ENCODE measurements around the gene PSMD1.

Gene PSMD1

DNA sequence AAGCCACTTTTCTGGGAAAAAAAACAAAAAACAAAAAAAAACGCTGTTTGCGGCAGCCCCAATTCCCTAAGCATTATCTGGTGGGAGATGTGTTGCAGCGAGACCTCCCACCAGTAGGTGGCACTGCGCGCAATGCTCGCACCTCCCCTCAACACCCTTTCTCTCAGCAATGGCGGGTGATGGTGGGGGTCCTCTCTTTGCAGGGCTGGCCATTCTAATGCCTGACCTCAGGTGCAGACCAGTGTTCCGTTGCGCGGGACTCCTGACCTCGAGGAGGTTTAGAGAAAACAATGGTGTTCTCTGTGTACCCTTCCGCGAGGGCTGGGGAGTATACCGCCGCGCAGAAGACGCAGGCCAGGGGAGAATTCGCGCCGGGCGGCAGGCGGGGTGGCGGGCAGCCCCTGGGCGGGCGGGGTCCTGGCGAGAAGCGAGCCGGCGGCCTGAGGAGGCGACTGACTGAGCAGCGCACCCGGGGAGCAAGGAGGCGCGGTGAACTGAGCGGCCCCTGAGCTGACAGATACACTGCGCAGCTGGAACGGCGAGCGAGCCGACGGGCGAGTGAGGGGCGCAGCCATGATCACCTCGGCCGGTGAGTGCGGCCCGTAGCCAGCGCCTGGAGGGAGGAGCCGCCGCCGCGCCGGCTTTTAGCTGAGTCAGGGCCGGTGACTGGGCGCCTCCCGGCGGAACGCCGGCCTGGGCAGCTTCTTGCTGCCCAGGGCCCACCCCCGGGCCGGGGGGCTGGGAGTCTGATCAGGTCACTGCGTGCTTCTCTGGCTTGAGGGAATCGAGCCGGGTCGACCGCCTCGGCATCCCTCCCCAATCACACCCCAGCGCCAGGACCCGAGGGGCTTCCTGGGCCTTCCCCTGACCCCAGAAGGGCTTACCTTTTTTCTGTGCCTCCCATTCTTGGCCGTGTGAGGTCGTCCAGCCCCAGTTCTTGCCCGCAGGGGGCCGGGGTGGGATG is at the start of gene PSMD1:
TSS of gene PSMD1 (plus strand) at position 415 of the 964 bp plus-strand sequence. CDS start at position 574, 159 bp downstream.
- peaks cover 9% of the 10 kb centered on the region for H4K20me1 ChIP-seq (ENCODE audit: insufficient read depth)
- peak within 1 kb of the TSS; percentile 72 for H3K4me3 ChIP-seq (IDR thresholded peaks at IDR 0.05; ENCODE audit: insufficient read depth, low read depth, low read length)
- H3K79me2 ChIP-seq (ENCODE audit: insufficient read depth, low read depth), result peaks cover 50% of the 10 kb centered on the region
- H3K4me1 ChIP-seq (ENCODE audit: low read depth, poor library complexity, severe bottlenecking), result peaks cover 50% of the 10 kb centered on the region
- H3K27ac ChIP-seq, result peak within 1 kb of the TSS; percentile 78
- H3K27me3 ChIP-seq (ENCODE audit: insufficient read depth, low read depth), result no peaks in the 10 kb centered on the region
- H3K9ac ChIP-seq, result peak within 1 kb of the TSS; percentile 96
- TF ChIP-seq, protein P1, sequence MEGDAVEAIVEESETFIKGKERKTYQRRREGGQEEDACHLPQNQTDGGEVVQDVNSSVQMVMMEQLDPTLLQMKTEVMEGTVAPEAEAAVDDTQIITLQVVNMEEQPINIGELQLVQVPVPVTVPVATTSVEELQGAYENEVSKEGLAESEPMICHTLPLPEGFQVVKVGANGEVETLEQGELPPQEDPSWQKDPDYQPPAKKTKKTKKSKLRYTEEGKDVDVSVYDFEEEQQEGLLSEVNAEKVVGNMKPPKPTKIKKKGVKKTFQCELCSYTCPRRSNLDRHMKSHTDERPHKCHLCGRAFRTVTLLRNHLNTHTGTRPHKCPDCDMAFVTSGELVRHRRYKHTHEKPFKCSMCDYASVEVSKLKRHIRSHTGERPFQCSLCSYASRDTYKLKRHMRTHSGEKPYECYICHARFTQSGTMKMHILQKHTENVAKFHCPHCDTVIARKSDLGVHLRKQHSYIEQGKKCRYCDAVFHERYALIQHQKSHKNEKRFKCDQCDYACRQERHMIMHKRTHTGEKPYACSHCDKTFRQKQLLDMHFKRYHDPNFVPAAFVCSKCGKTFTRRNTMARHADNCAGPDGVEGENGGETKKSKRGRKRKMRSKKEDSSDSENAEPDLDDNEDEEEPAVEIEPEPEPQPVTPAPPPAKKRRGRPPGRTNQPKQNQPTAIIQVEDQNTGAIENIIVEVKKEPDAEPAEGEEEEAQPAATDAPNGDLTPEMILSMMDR (conservative IDR thresholded peaks at IDR 0.05; ENCODE audit: low read depth, low read length), result peak; percentile 90
- H2AFZ ChIP-seq (ENCODE audit: low read depth), result peak within 1 kb of the TSS; percentile 50
- H3K36me3 ChIP-seq (ENCODE audit: insufficient read depth), result no peaks in the 10 kb centered on the region; the same call in 1 of the 2 replicates
- peak within 1 kb of the TSS; percentile 81 for H3K4me2 ChIP-seq

DNA sequence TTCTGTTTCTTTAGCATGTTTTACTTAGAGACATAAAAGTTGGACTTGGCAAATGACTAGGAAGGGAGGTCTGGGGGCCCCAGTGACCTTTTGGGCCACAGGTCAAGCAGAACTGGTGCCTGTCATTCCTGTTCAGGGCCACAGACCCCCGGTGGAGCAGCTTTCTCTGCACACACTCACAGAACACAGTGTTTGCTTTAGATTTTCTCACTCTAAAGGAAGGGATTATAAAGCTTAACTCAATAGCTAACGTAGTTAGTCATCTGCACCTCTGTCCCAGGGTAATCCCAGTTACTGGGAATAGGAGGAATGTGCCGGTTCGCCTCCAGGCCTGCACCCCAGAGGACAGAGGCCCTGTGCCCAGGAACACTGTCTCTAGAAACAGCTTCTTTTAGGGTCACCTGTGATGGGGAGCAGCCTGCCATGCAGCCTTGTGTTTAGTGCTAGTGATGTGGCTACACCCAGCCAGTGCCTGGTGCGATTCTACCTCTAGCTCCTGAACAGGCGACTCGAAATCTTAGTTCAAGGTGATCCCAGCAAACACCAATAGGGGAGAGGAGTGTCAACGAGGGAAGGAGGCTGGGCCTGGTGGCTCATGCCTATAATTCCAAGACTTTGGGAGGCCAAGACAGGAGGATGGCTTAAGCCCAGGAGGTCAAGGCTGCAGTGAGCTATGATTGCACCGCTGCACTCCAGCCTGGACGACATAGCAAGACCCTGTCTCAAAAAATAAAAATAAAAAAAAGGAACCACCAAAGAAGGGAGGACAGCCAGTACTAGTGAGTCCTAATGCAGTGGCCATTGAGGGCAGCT is 49.2 kb upstream of the PSMD1 start:
- H3K79me2 ChIP-seq (ENCODE audit: insufficient read depth, low read depth), result no peaks in the 10 kb centered on the region
- no peak overlapping the region for H3K27ac ChIP-seq
- TF ChIP-seq, protein P1 (conservative IDR thresholded peaks at IDR 0.05; ENCODE audit: low read depth, low read length), result no peak
- no peak overlapping the region for H3K9ac ChIP-seq
- H3K4me3 ChIP-seq (IDR thresholded peaks at IDR 0.05; ENCODE audit: insufficient read depth, low read depth, low read length), result no peak overlapping the region
- H3K27me3 ChIP-seq (ENCODE audit: insufficient read depth, low read depth), result no peaks in the 10 kb centered on the region; the same call in 1 of the 2 replicates
- H4K20me1 ChIP-seq (ENCODE audit: insufficient read depth), result no peaks in the 10 kb centered on the region
- H3K4me2 ChIP-seq, result no peak overlapping the region
- H3K4me1 ChIP-seq (ENCODE audit: low read depth, poor library complexity, severe bottlenecking), result no peaks in the 10 kb centered on the region
- H2AFZ ChIP-seq (ENCODE audit: low read depth), result no peak overlapping the region
- no peaks in the 10 kb centered on the region for H3K36me3 ChIP-seq (ENCODE audit: insufficient read depth)

DNA sequence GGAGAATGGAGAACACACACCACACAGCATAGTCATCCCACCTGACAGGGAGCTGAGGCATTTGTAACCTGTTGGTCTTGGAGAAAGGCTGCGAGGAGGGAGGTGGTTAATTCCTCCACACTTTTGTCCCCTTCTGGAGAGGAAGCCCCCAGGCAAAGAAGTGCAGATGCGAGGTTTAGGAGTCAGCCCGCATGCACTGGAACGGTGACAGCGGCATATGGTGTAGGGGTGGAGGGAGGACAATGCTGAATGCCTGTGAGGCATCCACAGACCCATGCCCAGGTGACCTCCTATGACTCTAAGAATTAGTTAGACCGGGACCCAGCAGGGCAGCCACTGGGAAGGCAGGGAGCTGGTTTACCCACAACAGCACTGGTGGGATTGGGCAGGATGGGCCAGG is 48.5 kb upstream of the PSMD1 start:
- TF ChIP-seq, protein P1 (conservative IDR thresholded peaks at IDR 0.05; ENCODE audit: low read depth, low read length), result no peak
- Histone ChIP-seq H3K27me3 (ENCODE audit: insufficient read depth, low read depth) (no peaks in the 10 kb centered on the region; the same call in 1 of the 2 replicates), H3K9ac (no peak overlapping the region), H2AFZ (ENCODE audit: low read depth) (no peak overlapping the region), H3K4me1 (ENCODE audit: low read depth, poor library complexity, severe bottlenecking) (no peaks in the 10 kb centered on the region), H3K36me3 (ENCODE audit: insufficient read depth) (no peaks in the 10 kb centered on the region), H3K79me2 (ENCODE audit: insufficient read depth, low read depth) (no peaks in the 10 kb centered on the region), H3K4me3 (IDR thresholded peaks at IDR 0.05; ENCODE audit: insufficient read depth, low read depth, low read length) (no peak overlapping the region), H3K4me2 (no peak overlapping the region), H4K20me1 (ENCODE audit: insufficient read depth) (no peaks in the 10 kb centered on the region), H3K27ac (no peak overlapping the region)

DNA sequence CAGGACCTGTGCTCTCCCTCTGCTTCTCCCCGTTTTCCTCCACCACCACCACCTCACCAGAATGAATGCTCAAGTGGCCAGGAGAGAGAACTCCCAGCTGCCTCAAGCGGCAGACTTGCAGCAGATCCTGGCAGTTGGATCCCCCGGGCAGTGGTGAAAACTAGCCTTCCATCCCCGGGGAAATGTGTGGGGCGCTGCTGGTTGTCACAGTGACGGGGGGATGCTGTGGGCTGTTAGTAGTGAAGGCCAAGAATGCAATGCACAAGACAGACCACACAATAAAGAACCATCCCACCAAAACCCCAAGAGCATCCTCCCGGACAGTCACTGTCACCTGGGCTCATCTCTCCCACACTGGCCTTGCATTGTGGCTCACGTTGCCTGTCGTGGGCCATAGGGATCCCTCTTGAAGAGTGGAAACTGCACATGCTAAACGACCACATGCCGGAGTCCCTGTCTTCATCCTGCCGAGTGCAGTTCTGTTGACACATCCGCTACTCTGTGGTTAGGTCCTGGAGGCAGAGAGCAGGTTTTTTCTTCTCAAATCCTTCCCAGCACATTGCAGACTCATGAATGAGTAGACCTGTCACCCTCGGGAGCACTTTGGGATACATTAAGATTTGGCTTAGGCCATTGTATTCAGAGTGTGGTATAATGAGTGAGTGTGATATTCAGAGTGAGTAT is 47.3 kb upstream of the PSMD1 start:
- Histone ChIP-seq H3K36me3 (ENCODE audit: insufficient read depth) (no peaks in the 10 kb centered on the region), H2AFZ (ENCODE audit: low read depth) (no peak overlapping the region), H3K27ac (no peak overlapping the region), H3K9ac (no peak overlapping the region), H4K20me1 (ENCODE audit: insufficient read depth) (no peaks in the 10 kb centered on the region), H3K4me2 (no peak overlapping the region), H3K79me2 (ENCODE audit: insufficient read depth, low read depth) (no peaks in the 10 kb centered on the region), H3K27me3 (ENCODE audit: insufficient read depth, low read depth) (no peaks in the 10 kb centered on the region; the same call in 1 of the 2 replicates), H3K4me1 (ENCODE audit: low read depth, poor library complexity, severe bottlenecking) (no peaks in the 10 kb centered on the region), H3K4me3 (IDR thresholded peaks at IDR 0.05; ENCODE audit: insufficient read depth, low read depth, low read length) (no peak overlapping the region)
- TF ChIP-seq, protein P1 (conservative IDR thresholded peaks at IDR 0.05; ENCODE audit: low read depth, low read length), result no peak

Data from KMS-11 (cell line).